ENCODE data around the gene SRRM2.

SRRM2 gene

DNA sequence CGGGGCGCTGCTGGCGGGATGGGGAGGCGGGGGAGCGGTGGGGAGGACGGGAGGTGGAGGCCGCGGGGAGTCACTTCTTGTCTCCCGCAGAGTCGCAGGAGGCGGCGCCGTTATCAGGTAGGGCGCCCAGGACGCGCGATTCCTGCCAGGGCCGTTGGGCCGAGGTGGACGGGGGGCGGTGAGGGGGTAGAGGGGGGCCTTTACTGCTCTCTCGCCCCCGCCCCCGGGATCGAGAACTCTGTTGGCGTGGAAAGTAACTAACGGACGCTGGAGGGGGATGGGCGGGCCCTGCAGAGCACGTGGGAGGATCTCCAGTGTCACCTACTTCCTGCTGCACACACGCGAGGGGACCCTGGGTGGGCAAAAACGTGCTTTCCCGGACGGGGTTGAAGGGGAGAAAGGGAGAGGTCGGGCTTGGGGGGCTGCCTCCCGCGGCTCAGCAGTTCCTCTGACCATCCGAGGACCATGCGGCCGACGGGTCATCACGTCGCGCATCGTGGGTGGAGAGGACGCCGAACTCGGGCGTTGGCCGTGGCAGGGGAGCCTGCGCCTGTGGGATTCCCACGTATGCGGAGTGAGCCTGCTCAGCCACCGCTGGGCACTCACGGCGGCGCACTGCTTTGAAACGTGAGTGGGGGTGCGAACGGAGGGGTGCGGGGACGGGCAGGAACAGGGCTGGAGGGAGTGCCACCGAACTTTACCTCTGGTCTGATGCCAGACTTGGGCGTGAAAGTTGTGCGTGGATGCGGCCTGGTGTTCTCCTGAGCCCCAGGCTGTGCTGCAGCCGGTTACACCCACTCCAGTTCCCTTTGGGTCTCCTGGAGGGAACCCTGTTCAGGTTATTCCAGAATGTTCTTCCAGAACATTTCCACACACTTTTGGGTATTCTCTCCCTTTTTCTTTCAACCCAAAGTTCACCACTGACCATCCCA lies 65.2 kb downstream of the SRRM2 start:
- in situ Hi-C loops (cut with HindIII; ENCODE audit: low sequenced_read_pairs): no loop called here

DNA sequence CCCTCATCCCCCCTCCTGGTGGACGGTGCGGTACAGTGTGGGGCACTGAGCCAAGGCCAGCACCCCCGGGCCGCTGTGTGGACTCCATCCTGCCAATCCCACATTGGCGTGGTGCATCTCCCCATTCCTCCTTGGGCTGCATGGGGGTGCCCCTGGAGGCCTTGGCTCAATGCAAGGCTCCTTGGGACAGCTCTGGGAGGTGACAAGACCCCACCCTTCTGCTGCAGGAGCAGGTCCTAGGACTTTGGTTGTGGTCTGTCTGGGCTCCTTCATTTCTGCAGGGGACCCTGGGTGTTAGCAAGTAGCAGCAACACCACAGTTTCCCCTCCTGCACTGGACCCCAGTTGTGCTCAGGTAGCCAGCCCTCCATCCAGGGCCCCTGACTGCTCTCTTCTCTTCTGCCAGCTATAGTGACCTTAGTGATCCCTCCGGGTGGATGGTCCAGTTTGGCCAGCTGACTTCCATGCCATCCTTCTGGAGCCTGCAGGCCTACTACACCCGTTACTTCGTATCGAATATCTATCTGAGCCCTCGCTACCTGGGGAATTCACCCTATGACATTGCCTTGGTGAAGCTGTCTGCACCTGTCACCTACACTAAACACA lies 65.9 kb downstream of the SRRM2 start:
- in situ Hi-C loops (cut with HindIII; ENCODE audit: low sequenced_read_pairs): no loop called here

DNA sequence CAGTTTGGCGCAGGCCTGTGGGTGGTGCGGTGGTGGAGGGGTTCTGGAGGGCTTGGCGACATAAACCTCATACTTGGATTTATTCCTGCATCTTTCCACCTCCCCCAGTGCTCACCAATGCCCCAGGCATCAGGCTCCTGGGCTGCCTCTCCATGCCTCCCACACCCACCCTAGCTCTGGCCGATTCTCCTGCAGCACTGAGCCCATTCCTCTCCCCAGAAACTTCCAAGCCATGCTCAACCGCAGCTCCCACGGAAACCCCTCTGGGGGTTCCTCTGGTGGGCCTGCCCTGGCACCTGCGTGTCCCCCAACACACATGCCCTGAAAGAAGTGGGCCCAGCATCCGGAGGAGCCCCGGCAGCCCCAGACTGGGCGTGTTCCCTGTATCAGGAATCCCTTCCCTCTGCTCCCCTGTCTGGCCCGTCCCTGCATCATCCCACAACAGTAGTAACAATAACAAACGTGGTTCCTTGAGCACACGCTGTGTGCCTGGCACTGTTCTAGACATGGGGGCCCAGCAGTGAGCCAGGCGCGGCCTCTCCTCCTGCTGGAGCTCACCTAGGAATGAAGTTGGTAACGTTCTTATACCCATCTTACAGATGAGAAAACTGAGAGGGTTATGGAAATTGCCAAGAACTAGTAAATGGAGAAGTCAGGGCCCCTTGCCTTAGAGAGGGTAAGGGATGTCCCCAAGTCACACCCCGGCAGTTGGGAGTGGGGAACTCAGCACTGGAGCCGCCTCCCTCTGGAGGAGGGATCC lies 66.9 kb downstream of the SRRM2 start:
- in situ Hi-C loops (cut with HindIII; ENCODE audit: low sequenced_read_pairs): no loop called here

DNA sequence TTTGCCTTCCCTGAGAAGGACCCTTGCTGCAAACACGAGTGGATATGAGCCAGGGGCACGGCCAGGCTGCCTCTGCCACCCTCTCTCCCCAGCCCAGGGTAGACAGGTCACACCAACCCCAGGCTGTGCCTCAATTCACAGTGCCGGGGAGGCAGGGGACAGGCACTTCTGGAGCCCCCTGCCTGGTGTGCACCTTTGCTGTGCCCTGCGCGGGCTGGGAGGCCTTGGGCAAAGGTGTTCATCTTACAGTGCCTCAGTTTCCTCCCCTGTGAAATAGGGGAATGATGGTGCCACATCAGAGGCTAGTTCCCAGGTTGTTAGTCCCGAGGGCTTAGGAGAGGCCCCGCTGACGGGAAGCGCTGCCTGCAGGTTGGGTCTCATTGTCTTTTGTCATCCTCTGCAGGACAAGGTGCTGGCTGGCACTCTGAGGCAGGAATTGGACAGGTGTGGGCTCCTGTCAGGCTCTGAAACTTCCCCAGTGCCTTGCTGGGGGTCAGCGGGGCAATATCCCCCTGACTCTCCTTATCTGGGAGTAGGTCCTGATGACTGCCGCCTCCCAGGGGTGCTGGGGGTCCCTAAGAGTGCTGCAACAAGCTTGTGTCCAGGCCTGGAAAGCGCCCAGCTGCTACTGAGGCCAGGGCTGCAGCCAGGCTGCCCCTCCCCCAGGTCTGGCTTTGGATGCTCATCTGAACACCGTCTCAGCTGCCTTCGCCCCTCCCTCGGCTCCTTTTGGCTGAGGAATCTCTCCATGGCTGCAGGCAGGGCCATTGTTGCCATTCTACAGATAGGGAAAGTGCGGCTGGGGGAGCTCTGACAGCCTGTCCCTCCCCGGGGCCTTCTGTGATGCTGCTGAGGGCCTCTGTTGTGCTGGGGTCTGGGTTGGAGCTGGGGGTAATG lies 67.7 kb downstream of the SRRM2 start:
- in situ Hi-C loops (cut with HindIII; ENCODE audit: low sequenced_read_pairs): loop anchor here (5.0 kb wide), 1 partner anchor 78 kb away; no protein-coding TSS in a partner anchor
